Liver (tissue), 9 donors: ENCODE results near the gene IQSEC1. TPM values are rescaled to one million over a fixed set of nuclear protein-coding genes. Genes with fewer than 3 reads are reported as not detected.

Experiments
- DNase-seq: peaks from one replicate; pipeline ENCODE4 v3.0.0-alpha.2; 2017; ENCODE audit warnings: low spot score
- H3K27ac ChIP-seq, 2 donors: one replicate each; pipeline ENCODE4 v1.7.0; 2013; ENCODE audit warnings: inconsistent platforms in 2 of 2, low read length in 2 of 2, control low read depth in 1 of 2, low read depth in 1 of 2, mild to moderate bottlenecking in 1 of 2
- H3K27me3 ChIP-seq, 4 donors: one replicate each; pipeline versions ENCODE4 v1.6.1 to v1.7.0; 2013; ENCODE audit warnings: low read length in 3 of 4, inconsistent platforms in 1 of 4, mild to moderate bottlenecking in 1 of 4, moderate library complexity in 1 of 4; ENCODE audit not compliant: control insufficient read depth in 4 of 4, insufficient read depth in 4 of 4
- H3K36me3 ChIP-seq, 4 donors: one replicate each; pipeline versions ENCODE4 v1.6.1 to v1.7.0; 2013; ENCODE audit warnings: low read length in 3 of 4, mild to moderate bottlenecking in 3 of 4, low read depth in 1 of 4, moderate library complexity in 1 of 4; ENCODE audit not compliant: control insufficient read depth in 4 of 4, insufficient read depth in 3 of 4
- H3K4me1 ChIP-seq, 4 donors: one replicate each; pipeline versions ENCODE4 v1.6.1 to v1.7.0; 2013; ENCODE audit warnings: low read length in 3 of 4, mild to moderate bottlenecking in 3 of 4, moderate library complexity in 1 of 4; ENCODE audit not compliant: control insufficient read depth in 4 of 4, insufficient read depth in 4 of 4
- H3K4me3 ChIP-seq, 3 donors: one replicate each; pipeline versions ENCODE4 v1.6.1 to v1.7.0; 2013; ENCODE audit warnings: low read length in 3 of 3, control low read depth in 1 of 3, low read depth in 1 of 3, mild to moderate bottlenecking in 1 of 3
- H3K9ac ChIP-seq, 2 donors: one replicate each; pipeline ENCODE4 v1.7.0; 2013; ENCODE audit warnings: low read length in 2 of 2, mild to moderate bottlenecking in 2 of 2, moderate library complexity in 2 of 2, control low read depth in 1 of 2, low read depth in 1 of 2
- H3K9me3 ChIP-seq, 4 donors: one replicate each; pipeline versions ENCODE4 v1.6.1 to v1.7.0; 2013; ENCODE audit warnings: low read length in 3 of 4; ENCODE audit not compliant: control insufficient read depth in 4 of 4
- CTCF ChIP-seq: fragments of 150-350 bp; IDR thresholded peaks from 2 replicates; pipeline ENCODE4 v1.5.1; 2017; ENCODE audit warnings: improper control_type of control experiment, low read depth, low read length; ENCODE audit not compliant: missing input control
- FOXA2 ChIP-seq: IDR thresholded peaks from 2 replicates; pipeline ENCODE4 v1.6.1; 2016; ENCODE audit warnings: antibody characterized with exemption
- HNF4A ChIP-seq, 2 donors: conservative IDR thresholded peaks; 2 replicates each; pipeline ENCODE4 v1.6.1; 2016; ENCODE audit warnings: antibody characterized with exemption in 2 of 2, mild to moderate bottlenecking in 2 of 2
- HNF4G ChIP-seq: IDR thresholded peaks from 2 replicates; pipeline ENCODE4 v1.6.1; 2016; ENCODE audit warnings: antibody characterized with exemption
- JUND ChIP-seq, 2 donors: IDR thresholded peaks; 2 replicates each; pipeline ENCODE4 v1.6.1; 2016; ENCODE audit warnings: antibody characterized with exemption in 2 of 2
- MAX ChIP-seq: IDR thresholded peaks from 2 replicates; pipeline ENCODE4 v1.6.1; 2016; ENCODE audit warnings: antibody characterized with exemption
- NR2F2 ChIP-seq: IDR thresholded peaks from 2 replicates; pipeline ENCODE4 v1.6.1; 2016; ENCODE audit warnings: antibody characterized with exemption
- RAD21 ChIP-seq, 2 donors: IDR thresholded peaks; 2 replicates each; pipeline ENCODE4 v1.6.1; 2016; ENCODE audit warnings: antibody characterized with exemption in 2 of 2, mild to moderate bottlenecking in 2 of 2
- SP1 ChIP-seq: IDR thresholded peaks from 2 replicates; pipeline ENCODE4 v1.6.1; 2018; ENCODE audit warnings: antibody characterized with exemption, mild to moderate bottlenecking
- ZBTB33 ChIP-seq: IDR thresholded peaks from 2 replicates; pipeline ENCODE4 v1.6.1; 2016; ENCODE audit warnings: antibody characterized with exemption
- WGBS: extraction: QIAGEN DNeasy Blood & Tissue Kit; methylation state at CpG from one replicate; pipeline ENCODE4 v1.1.7; 2013; 5-methylcytosine and 5-hydroxymethylcytosine counted together
- polyA plus RNA-seq, 2 donors: library from polyadenylated mRNA; stranded (reverse) in 1 of 2; unstranded in 1 of 2; fragments of 200-250 nt in 1 of 2; fragments of >200 nt in 1 of 2; fragmentation: Nextera tagmentation in 1 of 2; extraction: Ambion mirVana in 1 of 2; gene quantifications; one replicate each; pipeline versions ENCODE4 v1.2.1 to v1.2.3, GENCODE V29; 2013 to 2015
- total RNA-seq, 2 donors: library from RNA; depleted of rRNA; stranded (reverse); fragments of >200 nt; gene quantifications; one replicate each; pipeline ENCODE4 v1.2.3, GENCODE V29; 2014
- donor health status: healthy.
- donor health status: healthy.
- donor health status: healthy.
- donor health status: healthy.
- donor health status: healthy.

The IQSEC1 gene
- total and polyA plus RNA-seq, 4 donors = 12.7 to 56.0 (median 36.2) TPM

GRCh38 chr3:12962292-12962691, 110.9 kb downstream of the IQSEC1 start:
- H3K9ac ChIP-seq = no peak overlapping the region
- no peak for DNase-seq
- H3K36me3 ChIP-seq = no peaks in the 10 kb centered on the region
- H3K9me3 ChIP-seq = no peaks in the 10 kb centered on the region
- H3K27me3 ChIP-seq = no peaks in the 10 kb centered on the region
- H3K27ac ChIP-seq = peak overlapping the region; percentile 38 to 39
- TF ChIP-seq HNF4A (conservative IDR thresholded peaks at IDR 0.05) (peak in 1 of 2 donors; percentile 32), HNF4G (no peak)
- H3K4me1 ChIP-seq = peaks cover 40 to 97% (median 93%) of the 10 kb centered on the region in 4 donors
- WGBS = 52% methylated on average over 3 of the region's 3 CpGs
- no peak overlapping the region for H3K4me3 ChIP-seq

- H3K27me3 ChIP-seq = no peaks in the 10 kb centered on the region
- no peak overlapping the region for H3K9ac ChIP-seq
- no peaks in the 10 kb centered on the region for H3K36me3 ChIP-seq
- H3K4me3 ChIP-seq = no peak overlapping the region
- peak overlapping the region; percentile 38 to 51 for H3K27ac ChIP-seq
- DNase-seq = no peak
- no peak for TF ChIP-seq JUND (IDR thresholded peaks at IDR 0.05)
- no peak for TF ChIP-seq CTCF
- no peak for TF ChIP-seq FOXA2
- TF ChIP-seq MAX = no peak
- no peak for TF ChIP-seq ZBTB33
- TF ChIP-seq HNF4G = no peak
- peaks cover 41 to 99% (median 97%) of the 10 kb centered on the region in 4 donors for H3K4me1 ChIP-seq
- WGBS = 42% methylated on average over 1 of the region's 1 CpG
- no peaks in the 10 kb centered on the region for H3K9me3 ChIP-seq
Measured at GRCh38 chr3:12961697-12962036, 111.6 kb downstream of the IQSEC1 start.

GRCh38 chr3:12961007-12961696, 112.1 kb downstream of the IQSEC1 start:
- Histone ChIP-seq H3K36me3 (no peaks in the 10 kb centered on the region), H3K9me3 (no peaks in the 10 kb centered on the region), H3K4me1 (peaks cover 41 to 99% (median 96%) of the 10 kb centered on the region in 4 donors), H3K27ac (peak overlapping the region; percentile 51 to 58), H3K27me3 (no peaks in the 10 kb centered on the region), H3K4me3 (no peak overlapping the region), H3K9ac (no peak overlapping the region)
- TF ChIP-seq RAD21 (IDR thresholded peaks at IDR 0.05) = no peak
- no peak for TF ChIP-seq SP1
- no peak for TF ChIP-seq NR2F2
- no peak for TF ChIP-seq JUND (IDR thresholded peaks at IDR 0.05)
- TF ChIP-seq CTCF = no peak
- WGBS = 64% methylated on average over 4 of the region's 4 CpGs
- DNase-seq = no peak
